ENCODE data around the gene MMP24. TPM values are rescaled to one million over a fixed set of nuclear protein-coding genes. Genes with fewer than 3 reads are reported as not detected.

MMP24 gene
- total and polyA plus RNA-seq, 2 donors (not counting 1 experiment from before 2014, with no cell fraction given), result 0.17 to 0.49 TPM

DNA sequence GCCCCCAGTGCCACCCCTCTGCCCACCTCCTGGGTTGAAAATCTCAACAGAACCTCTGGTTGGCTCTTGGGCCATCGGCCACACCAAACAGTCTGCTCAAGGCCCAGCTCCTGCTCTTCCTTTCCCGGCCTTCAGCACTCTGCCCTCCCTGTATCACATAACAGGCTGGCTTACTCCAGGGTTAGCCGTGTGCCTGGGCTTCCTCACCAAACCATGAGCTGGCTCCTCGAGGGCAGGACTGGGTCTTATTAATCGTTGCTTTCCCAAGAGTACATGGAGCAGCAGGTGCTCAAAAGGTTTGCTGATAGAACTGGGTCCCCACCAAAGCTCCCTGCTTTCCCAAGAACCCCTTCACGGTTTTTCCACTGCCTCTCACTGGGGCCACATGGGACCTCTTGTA lies 78.5 kb downstream of the MMP24 start:
- no peaks in the 10 kb centered on the region for H3K27me3 ChIP-seq (ENCODE audit: control insufficient read depth, insufficient read depth, low read length)
- no peaks in the 10 kb centered on the region for H3K9me3 ChIP-seq (ENCODE audit: control insufficient read depth, insufficient read depth, low read depth, low read length)
- no peak overlapping the region for H2AFZ ChIP-seq (ENCODE audit: low read length)
- TF ChIP-seq, protein P1, sequence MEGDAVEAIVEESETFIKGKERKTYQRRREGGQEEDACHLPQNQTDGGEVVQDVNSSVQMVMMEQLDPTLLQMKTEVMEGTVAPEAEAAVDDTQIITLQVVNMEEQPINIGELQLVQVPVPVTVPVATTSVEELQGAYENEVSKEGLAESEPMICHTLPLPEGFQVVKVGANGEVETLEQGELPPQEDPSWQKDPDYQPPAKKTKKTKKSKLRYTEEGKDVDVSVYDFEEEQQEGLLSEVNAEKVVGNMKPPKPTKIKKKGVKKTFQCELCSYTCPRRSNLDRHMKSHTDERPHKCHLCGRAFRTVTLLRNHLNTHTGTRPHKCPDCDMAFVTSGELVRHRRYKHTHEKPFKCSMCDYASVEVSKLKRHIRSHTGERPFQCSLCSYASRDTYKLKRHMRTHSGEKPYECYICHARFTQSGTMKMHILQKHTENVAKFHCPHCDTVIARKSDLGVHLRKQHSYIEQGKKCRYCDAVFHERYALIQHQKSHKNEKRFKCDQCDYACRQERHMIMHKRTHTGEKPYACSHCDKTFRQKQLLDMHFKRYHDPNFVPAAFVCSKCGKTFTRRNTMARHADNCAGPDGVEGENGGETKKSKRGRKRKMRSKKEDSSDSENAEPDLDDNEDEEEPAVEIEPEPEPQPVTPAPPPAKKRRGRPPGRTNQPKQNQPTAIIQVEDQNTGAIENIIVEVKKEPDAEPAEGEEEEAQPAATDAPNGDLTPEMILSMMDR (conservative IDR thresholded peaks at IDR 0.05 in 1 of 2, IDR thresholded peaks at IDR 0.05 in 1 of 2; ENCODE audit: low read depth in 1 of 2, low read length in 2 of 2), result no peak
- TF ChIP-seq EZH2 (IDR thresholded peaks at IDR 0.05; ENCODE audit: low read length, missing control alignments), result no peak
- DNase-seq (ENCODE audit: low read depth in 2 of 2), result no peak
- peaks cover 58% of the 10 kb centered on the region for H3K4me1 ChIP-seq (ENCODE audit: control insufficient read depth, extremely low read depth, insufficient read depth, low read length)
- no peak overlapping the region for H3K4me3 ChIP-seq (replicated peaks in 1 of 4; ENCODE audit: control extremely low read depth in 1 of 4, insufficient read depth in 1 of 4, low read depth in 3 of 4, low read length in 4 of 4)
- no peak overlapping the region for H3K9ac ChIP-seq (ENCODE audit: insufficient read depth, low read length)
- no peaks in the 10 kb centered on the region for H3K79me2 ChIP-seq (ENCODE audit: control insufficient read depth, insufficient read depth, low read length)
- H3K27ac ChIP-seq (ENCODE audit: insufficient read depth, low read length), result peak overlapping the region; percentile 94
- H3K36me3 ChIP-seq (ENCODE audit: control insufficient read depth, insufficient read depth, low read length), result no peaks in the 10 kb centered on the region
- no peaks in the 10 kb centered on the region for H4K20me1 ChIP-seq (ENCODE audit: control insufficient read depth, extremely low read depth, insufficient read depth, low read length)
- no peak overlapping the region for H3K4me2 ChIP-seq (ENCODE audit: extremely low read depth, insufficient read depth, low read length)

DNA sequence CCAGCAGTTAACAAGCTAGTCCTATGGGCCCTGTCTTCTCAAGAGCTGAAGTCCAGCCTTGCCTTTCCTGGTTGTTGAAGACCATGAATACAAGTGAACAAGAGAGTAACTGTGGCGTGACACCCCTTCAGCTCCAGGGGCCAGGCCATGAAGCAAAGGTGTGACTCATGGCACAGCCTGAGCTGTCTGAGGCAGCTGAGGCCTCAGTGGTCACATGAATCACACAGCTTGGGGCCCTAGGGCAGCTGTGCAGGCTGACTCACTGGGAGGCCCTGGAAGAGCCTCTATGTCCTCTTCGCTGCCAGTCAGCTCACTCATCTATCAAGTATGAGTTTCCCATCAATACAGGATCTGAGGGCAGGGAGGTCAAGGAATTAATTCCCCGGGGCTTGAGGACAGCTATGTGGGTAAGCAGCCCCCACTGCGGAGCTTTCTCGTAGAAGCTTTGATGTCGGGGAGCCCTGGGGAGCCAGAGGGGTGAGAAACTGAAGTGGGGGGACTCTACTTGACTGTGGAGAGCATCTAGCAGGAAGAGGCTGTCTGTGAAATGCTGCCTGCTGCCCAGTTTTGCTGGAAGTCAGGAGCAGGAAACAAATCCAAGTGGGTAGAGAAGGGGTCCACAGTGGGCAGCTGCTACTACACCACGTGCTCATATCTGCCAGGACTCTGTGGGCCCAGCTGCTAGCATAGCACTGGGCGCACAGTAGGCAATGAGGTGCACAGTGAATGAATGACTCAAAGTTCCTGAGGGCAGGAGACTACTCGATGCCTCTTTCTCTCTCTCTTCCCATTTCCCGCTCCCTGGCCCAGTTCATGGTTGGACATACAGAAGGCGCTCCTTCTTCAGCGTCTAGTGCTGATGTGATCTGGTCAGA lies 79.4 kb downstream of the MMP24 start:
- DNase-seq (ENCODE audit: low read depth in 2 of 2), result peak; percentile 98 to 100
- peak overlapping the region; percentile 94 for H3K27ac ChIP-seq (ENCODE audit: insufficient read depth, low read length)
- H3K9ac ChIP-seq (ENCODE audit: insufficient read depth, low read length), result no peak overlapping the region
- peaks cover 60% of the 10 kb centered on the region for H3K4me1 ChIP-seq (ENCODE audit: control insufficient read depth, extremely low read depth, insufficient read depth, low read length)
- no peaks in the 10 kb centered on the region for H4K20me1 ChIP-seq (ENCODE audit: control insufficient read depth, extremely low read depth, insufficient read depth, low read length)
- H3K79me2 ChIP-seq (ENCODE audit: control insufficient read depth, insufficient read depth, low read length), result no peaks in the 10 kb centered on the region
- H3K4me2 ChIP-seq (ENCODE audit: extremely low read depth, insufficient read depth, low read length), result no peak overlapping the region
- H3K36me3 ChIP-seq (ENCODE audit: control insufficient read depth, insufficient read depth, low read length), result no peaks in the 10 kb centered on the region
- no peak for TF ChIP-seq EZH2 (IDR thresholded peaks at IDR 0.05; ENCODE audit: low read length, missing control alignments)
- TF ChIP-seq, protein P1 (conservative IDR thresholded peaks at IDR 0.05 in 1 of 2, IDR thresholded peaks at IDR 0.05 in 1 of 2; ENCODE audit: low read depth in 1 of 2, low read length in 2 of 2), result no peak
- no peaks in the 10 kb centered on the region for H3K9me3 ChIP-seq (ENCODE audit: control insufficient read depth, insufficient read depth, low read depth, low read length)
- H3K4me3 ChIP-seq (replicated peaks in 1 of 4; ENCODE audit: control extremely low read depth in 1 of 4, insufficient read depth in 1 of 4, low read depth in 3 of 4, low read length in 4 of 4), result no peak overlapping the region
- no peak overlapping the region for H2AFZ ChIP-seq (ENCODE audit: low read length)
- no peaks in the 10 kb centered on the region for H3K27me3 ChIP-seq (ENCODE audit: control insufficient read depth, insufficient read depth, low read length)

DNA sequence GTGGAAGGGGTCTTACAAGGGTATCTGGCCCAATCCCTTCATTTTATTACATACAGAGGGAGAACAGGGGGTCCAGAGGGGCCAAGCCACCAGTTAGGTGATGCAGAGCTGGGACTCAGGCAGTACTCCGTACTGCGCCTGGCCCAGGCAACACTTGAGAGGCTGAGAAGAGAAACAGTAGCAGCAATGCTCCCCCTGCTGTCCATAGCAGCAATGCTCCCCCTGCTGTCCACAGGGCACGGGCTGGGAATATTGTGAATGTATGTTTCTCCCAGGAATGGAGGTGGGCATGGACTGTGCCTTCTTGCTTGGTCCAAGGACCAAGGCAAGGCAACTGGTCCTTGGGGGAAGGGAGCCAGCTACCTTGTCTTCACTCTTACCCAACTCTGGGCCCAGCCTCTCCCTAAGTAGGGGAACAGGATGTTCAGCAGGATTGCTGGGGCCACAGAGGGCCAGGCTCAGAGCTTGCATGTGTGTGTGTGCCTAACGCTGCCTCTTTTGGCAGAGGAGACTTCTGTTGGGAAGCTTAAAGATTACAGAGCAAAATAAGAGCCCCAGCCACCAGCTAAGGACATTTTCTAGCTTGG lies 80.5 kb downstream of the MMP24 start:
- no peaks in the 10 kb centered on the region for H4K20me1 ChIP-seq (ENCODE audit: control insufficient read depth, extremely low read depth, insufficient read depth, low read length)
- peaks cover 67% of the 10 kb centered on the region for H3K4me1 ChIP-seq (ENCODE audit: control insufficient read depth, extremely low read depth, insufficient read depth, low read length)
- no peak overlapping the region for H3K4me3 ChIP-seq (replicated peaks in 1 of 4; ENCODE audit: control extremely low read depth in 1 of 4, insufficient read depth in 1 of 4, low read depth in 3 of 4, low read length in 4 of 4)
- H3K79me2 ChIP-seq (ENCODE audit: control insufficient read depth, insufficient read depth, low read length), result no peaks in the 10 kb centered on the region
- H3K36me3 ChIP-seq (ENCODE audit: control insufficient read depth, insufficient read depth, low read length), result no peaks in the 10 kb centered on the region
- no peak overlapping the region for H3K4me2 ChIP-seq (ENCODE audit: extremely low read depth, insufficient read depth, low read length)
- no peaks in the 10 kb centered on the region for H3K9me3 ChIP-seq (ENCODE audit: control insufficient read depth, insufficient read depth, low read depth, low read length)
- peak overlapping the region; percentile 94 for H3K27ac ChIP-seq (ENCODE audit: insufficient read depth, low read length)
- no peak overlapping the region for H3K9ac ChIP-seq (ENCODE audit: insufficient read depth, low read length)
- no peak overlapping the region for H2AFZ ChIP-seq (ENCODE audit: low read length)
- TF ChIP-seq, protein P1 (conservative IDR thresholded peaks at IDR 0.05 in 1 of 2, IDR thresholded peaks at IDR 0.05 in 1 of 2; ENCODE audit: low read depth in 1 of 2, low read length in 2 of 2), result peak; percentile 70 to 91
- no peak for TF ChIP-seq EZH2 (IDR thresholded peaks at IDR 0.05; ENCODE audit: low read length, missing control alignments)
- peak; percentile 78 to 87 for DNase-seq (ENCODE audit: low read depth in 2 of 2)
- no peaks in the 10 kb centered on the region for H3K27me3 ChIP-seq (ENCODE audit: control insufficient read depth, insufficient read depth, low read length)

All from fibroblast of lung (primary cell).